ENCODE data around the gene IFI27. TPM values are rescaled to one million over a fixed set of nuclear protein-coding genes. Genes with fewer than 3 reads are reported as not detected.
"Not testable (repeated sequence)": the region's sequence is repeated elsewhere in the genome, so short reads cannot be mapped to it uniquely, and the experiment has no call there.

Gene IFI27
- total and polyA plus RNA-seq, 2 of the 8 experiments (the other 6 are each of a cell fraction or from before 2014, with no cell fraction given), result 0.76 to 2.2 TPM

- POLR2A ChIA-PET (ENCODE audit: partially characterized antibody); H2BK5ac ChIP-seq (ENCODE audit: low read depth, low read length); H4K5ac ChIP-seq (ENCODE audit: insufficient read length, low read depth, low read length); FAIRE-seq; H3K4ac ChIP-seq (replicated peaks; ENCODE audit: insufficient read length, low read depth, low read length); H3K23me2 ChIP-seq (ENCODE audit: low read depth, low read length); H3K36me3 ChIP-seq (ENCODE audit: control insufficient read depth in 2 of 4, insufficient read depth in 4 of 4, low read length in 3 of 4); H3K27ac ChIP-seq (ENCODE audit: low read depth, low read length); H3K4me2 ChIP-seq (ENCODE audit: insufficient read depth in 1 of 2, low read depth in 2 of 2, low read length in 2 of 2); H3K23ac ChIP-seq (ENCODE audit: insufficient read length); H3K4me3 ChIP-seq (ENCODE audit: extremely low read depth in 1 of 4, insufficient read depth in 2 of 4, low read depth in 3 of 4, low read length in 4 of 4); H3K27me3 ChIP-seq (replicated peaks in 1 of 4; ENCODE audit: control insufficient read depth in 3 of 4, extremely low read depth in 1 of 4, insufficient read depth in 3 of 4, low read length in 3 of 4); H4K8ac ChIP-seq (ENCODE audit: extremely low read depth, insufficient read depth, low read length); H3K9ac ChIP-seq (replicated peaks in 1 of 4; ENCODE audit: extremely low read depth in 1 of 4, low read depth in 3 of 4, low read length in 3 of 4); H4K20me1 ChIP-seq (replicated peaks in 1 of 2; ENCODE audit: control insufficient read depth in 1 of 2, insufficient read depth in 2 of 2, low read length in 2 of 2); H3K56ac ChIP-seq (replicated peaks; ENCODE audit: insufficient read length, low read depth, low read length); H3K4me1 ChIP-seq (replicated peaks in 1 of 4; ENCODE audit: control insufficient read depth in 3 of 4, insufficient read depth in 4 of 4, low read length in 3 of 4); H4K91ac ChIP-seq (replicated peaks; ENCODE audit: insufficient read length, low read length); H3K79me2 ChIP-seq (ENCODE audit: control insufficient read depth in 1 of 2, insufficient read depth in 2 of 2, low read length in 2 of 2); H3K18ac ChIP-seq (ENCODE audit: extremely low read depth, low read length); H2AFZ ChIP-seq (ENCODE audit: low read length); DNase-seq (ENCODE audit: low read depth in 1 of 2, low spot score in 2 of 2); H2BK120ac ChIP-seq (replicated peaks; ENCODE audit: low read depth, low read length); H3K14ac ChIP-seq (ENCODE audit: insufficient read length); H2AK5ac ChIP-seq (ENCODE audit: low read depth, low read length); H2BK12ac ChIP-seq (ENCODE audit: low read depth, low read length); H2BK20ac ChIP-seq (ENCODE audit: low read length); H2BK15ac ChIP-seq (ENCODE audit: low read length); H3K79me1 ChIP-seq (ENCODE audit: low read depth, low read length): not testable (repeated sequence)
- CTCF ChIA-PET (ENCODE audit: partially characterized antibody), result interaction anchor here (0.7 to 1.5 kb wide), 4 partner anchors 12 to 19 kb away, joined by 3 to 5 read pairs (median 4); no protein-coding TSS in a partner anchor
- peaks cover 7 to 12% of the 10 kb centered on the region in 2 experiments; a peak in 3 of 4 replicates for H3K9me3 ChIP-seq (ENCODE audit: insufficient read depth in 2 of 2, low read depth in 1 of 2, low read length in 1 of 2)
- 88% methylated on average over 1 of the region's 1 CpG; no CpG with 5 or more reads in 1 of the 2 experiments for WGBS, 2 experiments (ENCODE audit: extremely low coverage in 1 of 2, insufficient coverage in 1 of 2, insufficient read length in 1 of 2, insufficient replicate concordance in 2 of 2, low coverage in 1 of 2, low lambda C conversion rate in 2 of 2, missing lambda C conversion rate in 1 of 2)
Measured at GRCh38 chr14:94156143-94156542, 45.6 kb downstream of the IFI27 start.
